Measurements from ENCODE around the gene DACH1. TPM values are rescaled to one million over a fixed set of nuclear protein-coding genes. Genes with fewer than 3 reads are reported as not detected.
"Not testable (repeated sequence)": the region's sequence is repeated elsewhere in the genome, so short reads cannot be mapped to it uniquely, and the experiment has no call there.

DACH1 gene
- total RNA-seq, 1 experiment from 2014 or later: 0.03 TPM

DNA sequence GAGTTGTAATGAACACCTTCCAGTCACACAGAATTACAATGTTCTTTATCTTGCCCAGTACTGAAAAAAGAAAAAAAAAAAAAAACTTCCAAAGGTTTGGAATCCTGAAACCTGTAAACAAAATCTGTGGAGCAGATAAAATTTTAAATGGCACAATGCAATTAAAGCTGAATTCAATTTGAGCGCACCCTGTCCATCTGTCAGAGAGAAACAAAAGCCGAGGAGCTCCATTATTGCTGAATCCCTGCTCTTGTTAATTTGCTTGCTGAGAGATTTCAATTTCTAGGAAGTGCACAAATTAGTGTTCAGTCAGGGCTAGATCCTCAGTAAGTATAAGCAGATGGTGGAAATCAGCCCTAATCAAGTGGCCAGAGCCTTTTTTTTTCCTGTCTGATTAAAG is 65.2 kb downstream of the DACH1 start:
- in situ Hi-C loops (cut with HindIII; ENCODE audit: low pct_unique_long_range_greater_than_20kb, low sequenced_read_pairs): no loop called here

DNA sequence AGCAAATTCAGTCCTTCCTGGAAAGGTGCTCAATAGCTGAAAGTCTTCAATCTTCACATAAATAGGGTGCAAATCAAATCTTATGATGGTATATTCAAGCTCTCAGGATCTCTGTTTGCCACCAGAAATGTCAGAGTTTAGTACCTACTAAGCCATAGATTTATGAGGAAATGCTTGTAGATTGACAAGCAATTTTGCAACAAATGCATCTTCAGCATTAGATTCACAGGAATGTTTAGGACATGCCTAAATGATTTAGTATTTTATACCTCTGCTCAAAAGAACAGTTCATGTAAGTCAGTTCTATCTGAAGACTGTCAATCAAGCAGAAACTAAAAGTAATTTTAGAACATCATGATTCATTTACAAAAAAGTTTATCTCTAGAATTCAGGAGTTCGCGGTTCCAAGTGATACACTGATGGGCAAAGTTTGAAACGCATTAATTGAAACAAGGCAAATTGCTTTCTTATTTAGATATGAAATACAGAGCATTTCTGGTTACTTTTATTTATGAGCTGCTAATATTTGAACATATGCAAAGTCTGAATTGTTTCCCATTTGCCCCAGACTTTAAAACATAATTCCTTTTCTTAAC is 65.7 kb downstream of the DACH1 start:
- no peak for DNase-seq (ENCODE audit: low read depth, low spot score)
- in situ Hi-C loops (cut with HindIII; ENCODE audit: low pct_unique_long_range_greater_than_20kb, low sequenced_read_pairs): no loop called here

More for the DNA sequence above, 65.2 kb downstream of the DACH1 start:
- no peak for DNase-seq (ENCODE audit: low read depth, low spot score)

DNA sequence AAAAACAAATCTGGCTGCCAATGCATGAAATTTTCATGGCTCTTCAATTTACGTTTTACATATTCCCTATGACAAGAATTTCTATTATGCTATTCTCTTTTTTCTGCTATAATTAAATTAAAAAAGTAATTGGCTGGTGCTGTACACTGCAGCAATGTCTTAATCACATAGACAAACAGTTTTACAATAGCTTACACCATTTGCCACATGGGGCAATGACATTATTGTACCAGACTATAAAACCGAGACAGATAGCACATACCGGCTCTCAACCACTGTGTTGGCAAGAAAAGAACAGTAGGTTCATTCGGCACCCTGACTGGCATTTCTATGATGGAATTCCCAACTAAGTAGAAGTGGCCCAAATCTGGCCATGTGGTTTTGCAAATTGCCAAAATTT is 67.7 kb downstream of the DACH1 start:
- no peak for DNase-seq (ENCODE audit: low read depth, low spot score)

DNA sequence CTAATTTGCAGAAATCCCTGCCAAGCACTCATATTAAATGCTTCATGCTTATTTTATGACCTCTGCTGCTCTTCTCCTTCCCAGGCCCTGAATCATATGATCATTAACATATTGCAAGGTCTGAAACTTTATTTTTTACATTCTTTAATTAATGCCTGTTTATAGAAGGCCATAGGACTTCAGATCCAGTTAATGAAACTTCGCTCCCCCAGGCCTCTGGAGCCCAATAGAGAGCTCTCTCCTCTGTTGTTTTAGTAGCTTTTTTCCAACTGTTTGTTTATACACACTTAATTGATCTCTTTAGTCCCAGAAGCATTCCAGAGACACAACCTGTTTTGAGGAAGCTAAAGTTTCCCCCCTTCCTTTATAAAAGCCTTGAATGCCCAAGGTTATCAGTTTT is 68.3 kb downstream of the DACH1 start:
- in situ Hi-C loops (cut with HindIII; ENCODE audit: low pct_unique_long_range_greater_than_20kb, low sequenced_read_pairs): no loop called here
- no peak for DNase-seq (ENCODE audit: low read depth, low spot score)

More for the DNA sequence above, 67.7 kb downstream of the DACH1 start:
- in situ Hi-C loops (cut with HindIII; ENCODE audit: low pct_unique_long_range_greater_than_20kb, low sequenced_read_pairs): no loop called here

- DNase-seq (ENCODE audit: low read depth, low spot score): no peak
- in situ Hi-C loops (cut with HindIII; ENCODE audit: low pct_unique_long_range_greater_than_20kb, low sequenced_read_pairs): no loop called here
Observed at GRCh38 chr13:71797517-71797916, 69.5 kb downstream of the DACH1 start.

GRCh38 chr13:71789693-71790329 is 77.2 kb downstream of the DACH1 start:
- no peak for DNase-seq (ENCODE audit: low read depth, low spot score)
- in situ Hi-C loops (cut with HindIII; ENCODE audit: low pct_unique_long_range_greater_than_20kb, low sequenced_read_pairs): no loop called here

DNA sequence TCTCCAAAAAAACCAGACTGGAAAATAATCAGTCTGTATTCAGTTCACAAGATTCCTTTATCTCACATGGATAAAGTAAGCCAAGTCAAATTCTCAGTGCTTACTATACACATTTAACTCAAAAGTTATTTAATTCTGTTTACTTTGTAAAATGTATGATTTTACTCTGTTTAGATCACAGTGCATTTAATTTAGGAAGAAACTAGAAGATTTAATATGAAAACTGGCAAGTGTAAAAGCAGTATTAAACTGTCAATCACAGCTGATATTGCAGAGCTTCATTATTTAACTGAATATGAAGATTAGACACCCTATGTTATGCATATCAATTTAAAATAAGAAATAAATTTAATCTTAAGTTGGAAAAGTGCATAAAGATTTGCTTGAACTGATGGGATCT is 78.0 kb downstream of the DACH1 start:
- no peak for DNase-seq (ENCODE audit: low read depth, low spot score)
- in situ Hi-C loops (cut with HindIII; ENCODE audit: low pct_unique_long_range_greater_than_20kb, low sequenced_read_pairs): no loop called here

DNA sequence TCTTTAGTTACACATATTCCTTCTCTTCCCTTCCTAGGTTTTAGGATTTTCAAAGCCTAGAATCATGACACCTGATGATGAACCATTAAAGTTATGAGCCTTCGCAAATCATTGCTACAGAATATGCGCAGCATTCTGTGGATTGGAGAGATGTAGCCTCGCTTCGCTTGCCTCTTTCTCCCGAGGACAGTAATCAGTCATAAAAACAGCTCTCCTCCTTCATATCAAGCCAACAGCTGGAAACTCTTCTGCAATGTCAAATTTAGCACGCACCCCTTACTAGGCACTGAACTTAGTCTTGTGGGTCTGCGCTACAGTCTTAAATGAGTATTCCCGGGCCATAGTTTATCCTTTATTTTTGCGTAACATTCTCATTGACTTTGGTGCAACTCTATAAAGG is 79.6 kb downstream of the DACH1 start:
- in situ Hi-C loops (cut with HindIII; ENCODE audit: low pct_unique_long_range_greater_than_20kb, low sequenced_read_pairs): no loop called here
- DNase-seq (ENCODE audit: low read depth, low spot score): no peak

GRCh38 chr13:71786875-71787274 is 80.1 kb downstream of the DACH1 start:
- no peak for DNase-seq (ENCODE audit: low read depth, low spot score)
- in situ Hi-C loops (cut with HindIII; ENCODE audit: low pct_unique_long_range_greater_than_20kb, low sequenced_read_pairs): no loop called here

GRCh38 chr13:71785361-71785760 is 81.6 kb downstream of the DACH1 start:
- in situ Hi-C loops (cut with HindIII; ENCODE audit: low pct_unique_long_range_greater_than_20kb, low sequenced_read_pairs): no loop called here
- DNase-seq (ENCODE audit: low read depth, low spot score): no peak

GRCh38 chr13:71780546-71780945 is 86.5 kb downstream of the DACH1 start:
- in situ Hi-C loops (cut with HindIII; ENCODE audit: low pct_unique_long_range_greater_than_20kb, low sequenced_read_pairs): no loop called here

GRCh38 chr13:71778998-71779397 is 88.0 kb downstream of the DACH1 start:
- in situ Hi-C loops (cut with HindIII; ENCODE audit: low pct_unique_long_range_greater_than_20kb, low sequenced_read_pairs); DNase-seq (ENCODE audit: low read depth, low spot score): not testable (repeated sequence)

More at GRCh38 chr13:71780546-71780945, 86.5 kb downstream of the DACH1 start:
- no peak for DNase-seq (ENCODE audit: low read depth, low spot score)

GRCh38 chr13:71775966-71776365 is 91.0 kb downstream of the DACH1 start:
- no peak for DNase-seq (ENCODE audit: low read depth, low spot score)
- in situ Hi-C loops (cut with HindIII; ENCODE audit: low pct_unique_long_range_greater_than_20kb, low sequenced_read_pairs): no loop called here

DNA sequence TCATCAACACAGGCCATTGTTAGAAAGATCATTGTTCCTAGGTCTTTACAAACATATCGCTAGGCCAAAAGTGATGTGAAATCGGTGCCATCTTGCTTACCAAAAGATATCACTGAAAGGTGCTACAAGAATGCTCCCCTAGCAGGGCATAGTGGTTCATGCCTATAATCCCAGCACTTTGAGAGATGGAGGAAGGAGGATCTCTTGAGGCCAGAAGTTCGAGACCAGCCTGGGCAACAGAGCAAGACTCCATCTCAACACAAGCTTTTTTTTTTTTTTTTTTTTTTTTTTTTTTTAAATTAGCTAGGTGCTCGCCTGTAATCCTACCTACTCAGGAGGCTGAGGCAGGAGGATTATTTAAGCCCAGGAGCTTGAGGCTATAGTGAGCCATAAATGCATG is 92.1 kb downstream of the DACH1 start:
- in situ Hi-C loops (cut with HindIII; ENCODE audit: low pct_unique_long_range_greater_than_20kb, low sequenced_read_pairs): no loop called here
- DNase-seq (ENCODE audit: low read depth, low spot score): no peak

- no peak for DNase-seq (ENCODE audit: low read depth, low spot score)
- in situ Hi-C loops (cut with HindIII; ENCODE audit: low pct_unique_long_range_greater_than_20kb, low sequenced_read_pairs): no loop called here
Observed at GRCh38 chr13:71773531-71773930, 93.5 kb downstream of the DACH1 start.

DNA sequence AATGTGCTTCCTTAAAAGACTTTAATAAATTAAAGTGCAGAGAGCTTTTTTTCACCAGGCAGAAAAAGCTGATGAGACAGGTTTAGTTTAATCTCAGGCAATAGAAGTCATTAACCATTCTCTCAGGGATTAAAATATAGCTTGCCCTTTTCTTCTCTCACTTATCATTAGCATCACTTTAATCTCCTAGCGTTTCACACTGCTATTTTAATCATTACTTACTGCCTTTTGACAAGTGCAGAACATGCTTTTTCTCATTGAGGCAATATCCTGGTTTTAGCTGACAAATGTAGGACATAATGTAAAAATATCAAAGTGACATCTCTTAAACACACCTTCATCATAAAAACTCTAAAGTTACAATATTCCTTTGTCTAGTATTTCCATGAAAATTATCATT is 94.6 kb downstream of the DACH1 start:
- in situ Hi-C loops (cut with HindIII; ENCODE audit: low pct_unique_long_range_greater_than_20kb, low sequenced_read_pairs): no loop called here

GRCh38 chr13:71771144-71771543 is 95.9 kb downstream of the DACH1 start:
- no peak for DNase-seq (ENCODE audit: low read depth, low spot score)
- in situ Hi-C loops (cut with HindIII; ENCODE audit: low pct_unique_long_range_greater_than_20kb, low sequenced_read_pairs): no loop called here

More for the DNA sequence above, 94.6 kb downstream of the DACH1 start:
- DNase-seq (ENCODE audit: low read depth, low spot score): no peak

GRCh38 chr13:71770710-71771109 is 96.3 kb downstream of the DACH1 start:
- no peak for DNase-seq (ENCODE audit: low read depth, low spot score)
- in situ Hi-C loops (cut with HindIII; ENCODE audit: low pct_unique_long_range_greater_than_20kb, low sequenced_read_pairs): no loop called here

- no peak for DNase-seq (ENCODE audit: low read depth, low spot score)
- in situ Hi-C loops (cut with HindIII; ENCODE audit: low pct_unique_long_range_greater_than_20kb, low sequenced_read_pairs): no loop called here
Observed at GRCh38 chr13:71768881-71769280, 98.1 kb downstream of the DACH1 start.
